Sigmoid colon (tissue), 4 donors: Measurements from ENCODE around the gene ANG.

Experiments
- POLR2AphosphoS5 ChIP-seq, 4 donors: sonication (generic); formaldehyde crosslinking; IDR thresholded peaks; one replicate each; pipeline ENCODE4 v1.6.1; 2017; ENCODE audit warnings: antibody characterized with exemption in 4 of 4
- TF ChIP-seq, protein P1 (sequence below), 4 experiments: fragments of 450-650 bp in 3 of 4; fragments of 200-600 bp in 1 of 4; IDR thresholded peaks; one replicate each; pipeline ENCODE4 v1.5.1; 2016 to 2019; ENCODE audit warnings: antibody characterized with exemption in 4 of 4, mild to moderate bottlenecking in 3 of 4, moderate library complexity in 2 of 4

DNA sequence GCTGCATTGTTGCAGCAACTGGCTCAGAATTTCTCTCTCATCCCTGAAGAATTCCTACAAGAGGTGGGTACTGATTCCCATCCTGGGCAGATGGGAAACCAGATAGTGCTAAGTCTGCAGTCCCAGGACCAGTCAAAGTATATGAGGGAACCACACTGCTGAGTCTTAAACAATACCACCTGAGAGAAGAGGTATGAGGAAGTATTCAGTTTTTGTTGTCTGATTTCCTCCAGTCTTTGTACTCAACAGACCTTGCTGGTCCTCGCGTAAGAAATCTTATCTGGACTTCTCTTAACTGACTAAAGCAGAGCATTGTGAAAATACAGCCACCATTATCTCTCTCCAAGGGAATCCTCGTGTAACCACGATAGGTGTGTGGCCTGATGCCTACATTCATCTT is 53.6 kb downstream of the ANG start:
- TF ChIP-seq, protein P1, sequence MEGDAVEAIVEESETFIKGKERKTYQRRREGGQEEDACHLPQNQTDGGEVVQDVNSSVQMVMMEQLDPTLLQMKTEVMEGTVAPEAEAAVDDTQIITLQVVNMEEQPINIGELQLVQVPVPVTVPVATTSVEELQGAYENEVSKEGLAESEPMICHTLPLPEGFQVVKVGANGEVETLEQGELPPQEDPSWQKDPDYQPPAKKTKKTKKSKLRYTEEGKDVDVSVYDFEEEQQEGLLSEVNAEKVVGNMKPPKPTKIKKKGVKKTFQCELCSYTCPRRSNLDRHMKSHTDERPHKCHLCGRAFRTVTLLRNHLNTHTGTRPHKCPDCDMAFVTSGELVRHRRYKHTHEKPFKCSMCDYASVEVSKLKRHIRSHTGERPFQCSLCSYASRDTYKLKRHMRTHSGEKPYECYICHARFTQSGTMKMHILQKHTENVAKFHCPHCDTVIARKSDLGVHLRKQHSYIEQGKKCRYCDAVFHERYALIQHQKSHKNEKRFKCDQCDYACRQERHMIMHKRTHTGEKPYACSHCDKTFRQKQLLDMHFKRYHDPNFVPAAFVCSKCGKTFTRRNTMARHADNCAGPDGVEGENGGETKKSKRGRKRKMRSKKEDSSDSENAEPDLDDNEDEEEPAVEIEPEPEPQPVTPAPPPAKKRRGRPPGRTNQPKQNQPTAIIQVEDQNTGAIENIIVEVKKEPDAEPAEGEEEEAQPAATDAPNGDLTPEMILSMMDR (IDR thresholded peaks at IDR 0.05): no peak
- no peak for TF ChIP-seq POLR2AphosphoS5 (IDR thresholded peaks at IDR 0.05)
